ENCODE data around the gene DNAH10.

DNAH10 gene

DNA sequence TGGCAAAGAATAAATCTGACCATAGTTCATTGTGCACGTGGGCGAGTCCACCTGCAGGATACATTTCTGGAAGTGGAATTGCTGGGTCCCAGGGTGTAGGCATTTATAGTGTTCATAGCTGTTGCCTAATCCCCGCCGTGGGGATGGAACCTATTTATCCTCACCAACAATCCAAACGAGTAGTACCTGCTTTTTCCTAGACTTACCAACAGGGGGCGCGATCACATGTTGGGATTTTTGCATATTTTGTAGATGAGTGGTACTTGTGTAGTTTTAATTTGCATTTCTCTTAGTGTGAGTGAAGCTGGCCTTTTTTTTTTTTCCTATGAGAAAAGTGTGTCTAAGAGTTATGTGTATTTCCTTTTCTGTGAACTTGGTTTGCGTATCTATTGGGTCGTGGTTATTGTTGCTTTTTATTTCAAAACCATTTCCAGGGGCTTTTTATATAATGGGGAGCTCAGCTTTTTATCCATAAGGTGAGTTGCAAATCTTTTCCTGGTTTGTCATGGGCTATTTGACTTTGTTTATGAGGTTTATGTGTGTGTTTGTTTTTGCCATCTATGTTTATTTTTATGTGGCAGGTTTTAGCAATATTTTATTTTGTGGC lies 143.3 kb downstream of the DNAH10 start:
- no peak overlapping the region for H3K27ac ChIP-seq (ENCODE audit: poor library complexity, severe bottlenecking)
- H3K4me1 ChIP-seq (ENCODE audit: insufficient read depth, poor library complexity, severe bottlenecking): no peaks in the 10 kb centered on the region
- H3K27me3 ChIP-seq (ENCODE audit: insufficient read depth, poor library complexity, severe bottlenecking): no peaks in the 10 kb centered on the region
- H3K4me3 ChIP-seq (ENCODE audit: severe bottlenecking): no peak overlapping the region
- peak; percentile 15 for DNase-seq (ENCODE audit: low spot score)
- H3K36me3 ChIP-seq (ENCODE audit: low read depth): no peaks in the 10 kb centered on the region
- peak; percentile 50; the same call in 2 of the 3 replicates for ATAC-seq (ENCODE audit: low read depth)
- TF ChIP-seq, protein P1, sequence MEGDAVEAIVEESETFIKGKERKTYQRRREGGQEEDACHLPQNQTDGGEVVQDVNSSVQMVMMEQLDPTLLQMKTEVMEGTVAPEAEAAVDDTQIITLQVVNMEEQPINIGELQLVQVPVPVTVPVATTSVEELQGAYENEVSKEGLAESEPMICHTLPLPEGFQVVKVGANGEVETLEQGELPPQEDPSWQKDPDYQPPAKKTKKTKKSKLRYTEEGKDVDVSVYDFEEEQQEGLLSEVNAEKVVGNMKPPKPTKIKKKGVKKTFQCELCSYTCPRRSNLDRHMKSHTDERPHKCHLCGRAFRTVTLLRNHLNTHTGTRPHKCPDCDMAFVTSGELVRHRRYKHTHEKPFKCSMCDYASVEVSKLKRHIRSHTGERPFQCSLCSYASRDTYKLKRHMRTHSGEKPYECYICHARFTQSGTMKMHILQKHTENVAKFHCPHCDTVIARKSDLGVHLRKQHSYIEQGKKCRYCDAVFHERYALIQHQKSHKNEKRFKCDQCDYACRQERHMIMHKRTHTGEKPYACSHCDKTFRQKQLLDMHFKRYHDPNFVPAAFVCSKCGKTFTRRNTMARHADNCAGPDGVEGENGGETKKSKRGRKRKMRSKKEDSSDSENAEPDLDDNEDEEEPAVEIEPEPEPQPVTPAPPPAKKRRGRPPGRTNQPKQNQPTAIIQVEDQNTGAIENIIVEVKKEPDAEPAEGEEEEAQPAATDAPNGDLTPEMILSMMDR (IDR thresholded peaks at IDR 0.05; ENCODE audit: poor library complexity, severe bottlenecking): peak; percentile 81
- H3K9me3 ChIP-seq (ENCODE audit: severe bottlenecking): no peaks in the 10 kb centered on the region

GRCh38 chr12:123906711-123907420 lies 144.8 kb downstream of the DNAH10 start:
- TF ChIP-seq, protein P1 (IDR thresholded peaks at IDR 0.05; ENCODE audit: poor library complexity, severe bottlenecking): no peak
- Histone ChIP-seq H3K27ac (ENCODE audit: poor library complexity, severe bottlenecking) (no peak overlapping the region), H3K9me3 (ENCODE audit: severe bottlenecking) (no peaks in the 10 kb centered on the region), H3K36me3 (ENCODE audit: low read depth) (no peaks in the 10 kb centered on the region), H3K4me1 (ENCODE audit: insufficient read depth, poor library complexity, severe bottlenecking) (no peaks in the 10 kb centered on the region), H3K27me3 (ENCODE audit: insufficient read depth, poor library complexity, severe bottlenecking) (no peaks in the 10 kb centered on the region), H3K4me3 (ENCODE audit: severe bottlenecking) (no peak overlapping the region)
- no peak for ATAC-seq (ENCODE audit: low read depth)
- DNase-seq (ENCODE audit: low spot score): no peak

GRCh38 chr12:123907726-123908476 lies 145.8 kb downstream of the DNAH10 start:
- Histone ChIP-seq H3K27me3 (ENCODE audit: insufficient read depth, poor library complexity, severe bottlenecking) (no peaks in the 10 kb centered on the region), H3K4me1 (ENCODE audit: insufficient read depth, poor library complexity, severe bottlenecking) (no peaks in the 10 kb centered on the region), H3K4me3 (ENCODE audit: severe bottlenecking) (no peak overlapping the region), H3K9me3 (ENCODE audit: severe bottlenecking) (no peaks in the 10 kb centered on the region), H3K36me3 (ENCODE audit: low read depth) (no peaks in the 10 kb centered on the region), H3K27ac (ENCODE audit: poor library complexity, severe bottlenecking) (no peak overlapping the region)
- DNase-seq (ENCODE audit: low spot score): peak; percentile 20
- no peak for ATAC-seq (ENCODE audit: low read depth)
- TF ChIP-seq, protein P1 (IDR thresholded peaks at IDR 0.05; ENCODE audit: poor library complexity, severe bottlenecking): no peak

DNA sequence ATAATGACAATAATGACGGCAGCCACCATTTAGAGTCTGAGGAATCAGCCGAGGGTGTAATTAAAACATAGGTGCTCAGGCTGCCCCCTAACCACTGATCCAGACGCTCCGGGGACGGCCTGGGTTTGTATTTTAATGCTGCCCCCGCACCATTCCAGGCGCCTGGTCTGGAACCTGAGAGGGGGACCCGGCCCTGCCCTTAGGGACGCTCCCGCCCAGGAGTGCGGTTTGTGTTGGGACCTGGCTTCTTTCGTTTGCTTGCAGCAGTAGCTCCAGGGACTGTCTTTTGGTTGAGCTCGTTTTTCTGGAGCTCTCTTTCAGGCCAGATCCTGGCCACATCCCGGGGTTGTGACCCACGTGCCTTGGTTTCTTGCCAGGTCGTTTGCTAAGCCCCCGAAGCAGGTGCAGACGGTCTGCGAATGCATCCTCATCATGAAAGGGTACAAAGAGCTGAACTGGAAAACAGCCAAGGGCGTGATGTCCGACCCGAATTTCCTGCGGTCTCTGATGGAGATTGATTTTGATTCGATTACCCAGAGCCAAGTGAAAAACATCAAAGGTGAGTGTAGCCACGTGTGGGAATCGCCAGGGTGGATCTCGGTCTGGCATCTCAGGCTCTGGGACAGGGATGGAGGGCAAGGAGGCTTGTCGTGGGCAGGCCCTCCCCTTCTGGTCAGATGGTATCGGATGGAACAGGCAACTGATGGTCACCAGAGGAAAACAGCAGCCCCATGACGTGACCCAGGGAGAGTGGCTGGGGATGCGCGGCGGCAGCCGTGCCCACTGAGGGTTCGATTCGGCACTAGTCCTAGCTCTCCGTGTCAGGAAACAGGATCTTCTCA lies 147.0 kb downstream of the DNAH10 start:
- no peaks in the 10 kb centered on the region for H3K36me3 ChIP-seq (ENCODE audit: low read depth)
- no peaks in the 10 kb centered on the region for H3K9me3 ChIP-seq (ENCODE audit: severe bottlenecking)

More for the DNA sequence above, 147.0 kb downstream of the DNAH10 start:
- DNase-seq (ENCODE audit: low spot score) (no peak), ATAC-seq (ENCODE audit: low read depth) (no peak)
- Histone ChIP-seq H3K4me1 (ENCODE audit: insufficient read depth, poor library complexity, severe bottlenecking) (no peaks in the 10 kb centered on the region), H3K4me3 (ENCODE audit: severe bottlenecking) (no peak overlapping the region), H3K27ac (ENCODE audit: poor library complexity, severe bottlenecking) (no peak overlapping the region), H3K27me3 (ENCODE audit: insufficient read depth, poor library complexity, severe bottlenecking) (no peaks in the 10 kb centered on the region)
- TF ChIP-seq, protein P1 (IDR thresholded peaks at IDR 0.05; ENCODE audit: poor library complexity, severe bottlenecking): no peak
